SK-N-SH (cell line): ENCODE results near the gene ROBO1. TPM values are rescaled to one million over a fixed set of nuclear protein-coding genes. Genes with fewer than 3 reads are reported as not detected.
A peak's percentile ranks its signal among the peaks of the same experiment; 100 is the strongest.

ENCODE experiments used
- CTCF ChIA-PET: fragments of 300-600, 350-600 bp; formaldehyde crosslinking; extraction: SDS; loops from one replicate; lab custom pipeline; 2021; lab: Yijun Ruan, JAX
- POLR2A ChIA-PET: fragments of 350-600 bp; sonication (Branson Sonifier 250); formaldehyde crosslinking; extraction: SDS; loops from one replicate; lab custom pipeline; 2020; ENCODE audit warnings: antibody characterized with exemption, inconsistent platforms; lab: Yijun Ruan, JAX
- DNase-seq: peaks from one replicate; pipeline ENCODE4 v3.0.0; 2012
- H2AFZ ChIP-seq: fragments of 200-600 bp; sonication (generic); 2 replicates; pipeline ENCODE4 v1.8.1; 2016; ENCODE audit warnings: antibody characterized with exemption, mild to moderate bottlenecking, low read depth
- H3F3A ChIP-seq: fragments of 200-600 bp; sonication (generic); replicated peaks from 2 replicates; pipeline ENCODE3; 2016; ENCODE audit warnings: antibody characterized with exemption, mild to moderate bottlenecking; ENCODE audit not compliant: insufficient read depth
- H3K27ac ChIP-seq, 2 experiments: fragments of 200-500 bp in 1 of 2; fragments of 200-600 bp in 1 of 2; sonication (Bioruptor generic) in 1 of 2; sonication (generic), shearing (Covaris generic) in 1 of 2; 2 replicates each; pipeline versions ENCODE4 v1.5.1 to v1.6.1; 2014 to 2016; ENCODE audit warnings: low read depth in 2 of 2, inconsistent platforms in 1 of 2, low read length in 1 of 2, mild to moderate bottlenecking in 1 of 2, mixed read lengths in 1 of 2
- H3K27me3 ChIP-seq: fragments of 200-600 bp; sonication (generic), shearing (Covaris generic); 2 replicates; pipeline ENCODE4 v1.6.1; 2016; ENCODE audit warnings: mixed run types; ENCODE audit not compliant: insufficient read depth
- H3K36me3 ChIP-seq, 2 experiments: fragments of 200-500 bp in 1 of 2; fragments of 200-600 bp in 1 of 2; sonication (Bioruptor generic) in 1 of 2; sonication (generic) in 1 of 2; replicated peaks in 1 of 2; 2 replicates each; pipeline versions ENCODE3 to v1.5.1; 2014 to 2016; ENCODE audit warnings: low read length in 1 of 2, mild to moderate bottlenecking in 1 of 2; ENCODE audit not compliant: insufficient read depth in 2 of 2, control insufficient read depth in 1 of 2
- H3K4me1 ChIP-seq, 2 experiments: fragments of 200-500 bp in 1 of 2; fragments of 200-600 bp in 1 of 2; sonication (Bioruptor generic) in 1 of 2; sonication (generic), shearing (Covaris generic) in 1 of 2; 2 replicates each; pipeline versions ENCODE4 v1.5.1 to v1.6.1; 2014 to 2016; ENCODE audit warnings: low read depth in 1 of 2, low read length in 1 of 2, mixed run types in 1 of 2; ENCODE audit not compliant: insufficient read depth in 2 of 2, control insufficient read depth in 1 of 2
- H3K4me2 ChIP-seq: fragments of 200-600 bp; sonication (generic), shearing (Covaris generic); 2 replicates; pipeline ENCODE4 v1.6.1; 2017; ENCODE audit warnings: mixed run types
- H3K4me3 ChIP-seq, 2 experiments: fragments of 200-500 bp in 1 of 2; fragments of 200-600 bp in 1 of 2; sonication (Bioruptor generic) in 1 of 2; sonication (generic), shearing (Covaris generic) in 1 of 2; 2 replicates each; pipeline versions ENCODE4 v1.5.1 to v1.8.1; 2014 to 2016; ENCODE audit warnings: low read depth in 2 of 2, inconsistent platforms in 1 of 2, low read length in 1 of 2, mild to moderate bottlenecking in 1 of 2, mixed read lengths in 1 of 2, moderate library complexity in 1 of 2
- H3K79me2 ChIP-seq: fragments of 200-600 bp; sonication (generic); 2 replicates; pipeline ENCODE4 v1.8.1; 2017; ENCODE audit warnings: mild to moderate bottlenecking; ENCODE audit not compliant: insufficient read depth
- H3K9ac ChIP-seq: fragments of 200-600 bp; sonication (generic); 2 replicates; pipeline ENCODE4 v1.6.1; 2017; ENCODE audit warnings: mixed run types
- H3K9me2 ChIP-seq: fragments of 200-600 bp; sonication (generic); 2 replicates; pipeline ENCODE4 v1.6.1; 2017; ENCODE audit warnings: mixed run types
- H3K9me3 ChIP-seq: fragments of 200-600 bp; sonication (generic); 2 replicates; pipeline ENCODE4 v1.6.1; 2017; ENCODE audit warnings: mixed run types, mild to moderate bottlenecking, moderate library complexity
- H4K20me1 ChIP-seq: fragments of 200-600 bp; sonication (generic); 2 replicates; pipeline ENCODE4 v1.6.1; 2017; ENCODE audit warnings: mild to moderate bottlenecking, mixed run types; ENCODE audit not compliant: insufficient read depth
- CTCF ChIP-seq: fragments of 200-600 bp; sonication (generic); IDR thresholded peaks from 2 replicates; pipeline ENCODE4 v1.6.1; 2017; ENCODE audit warnings: antibody characterized with exemption, mild to moderate bottlenecking, moderate library complexity
- FOXM1 ChIP-seq: IDR thresholded peaks from 2 replicates; pipeline ENCODE4 v1.4.0; 2012; ENCODE audit warnings: low read depth, mild to moderate bottlenecking
- GATA2 ChIP-seq: sonication (generic); formaldehyde crosslinking; IDR thresholded peaks from 2 replicates; pipeline ENCODE4 v1.5.0; 2020; ENCODE audit warnings: mild to moderate bottlenecking, missing genetic modification reagents
- MAX ChIP-seq: IDR thresholded peaks from 2 replicates; pipeline ENCODE4 v1.4.0; 2012; ENCODE audit warnings: low read depth
- MXI1 ChIP-seq: IDR thresholded peaks from 2 replicates; pipeline ENCODE4 v1.6.1; 2012; ENCODE audit warnings: mild to moderate bottlenecking, low read depth, low read length, improper control_type of control experiment
- NRF1 ChIP-seq: IDR thresholded peaks from 2 replicates; pipeline ENCODE4 v1.6.1; 2012; ENCODE audit warnings: low read depth, mild to moderate bottlenecking, low read length
- RAD21 ChIP-seq: IDR thresholded peaks from 2 replicates; pipeline ENCODE4 v1.6.1; 2012; ENCODE audit warnings: mild to moderate bottlenecking, low read length
- RFX5 ChIP-seq: IDR thresholded peaks from 2 replicates; pipeline ENCODE4 v1.6.1; 2012; ENCODE audit warnings: mild to moderate bottlenecking, improper control_type of control experiment, low read length
- RXRA ChIP-seq: IDR thresholded peaks from 2 replicates; pipeline ENCODE4 v1.4.0; 2012; ENCODE audit warnings: low read depth, mild to moderate bottlenecking, borderline replicate concordance
- SMC3 ChIP-seq: IDR thresholded peaks from 2 replicates; pipeline ENCODE4 v1.6.1; 2012; ENCODE audit warnings: low read depth, low read length, improper control_type of control experiment
- TAF1 ChIP-seq: IDR thresholded peaks from 2 replicates; pipeline ENCODE4 v1.6.1; 2012; ENCODE audit warnings: low read depth, mild to moderate bottlenecking, low read length, moderate library complexity, borderline replicate concordance
- polyA plus RNA-seq, 3 experiments: library from polyadenylated mRNA; depleted of rRNA; stranded (reverse); fragments of >200 nt; gene quantifications; 2 replicates each; pipeline ENCODE4 v1.2.3, GENCODE V29; 2012
- TF ChIP-seq, protein P1 (sequence below): IDR thresholded peaks from 2 replicates; pipeline ENCODE4 v1.6.1; 2012; ENCODE audit warnings: mild to moderate bottlenecking, low read depth, low read length, moderate library complexity
- TF ChIP-seq, protein P2 (sequence below): IDR thresholded peaks from 2 replicates; pipeline ENCODE4 v1.4.0; 2012; ENCODE audit warnings: low read depth, borderline replicate concordance

The ROBO1 gene
- polyA plus RNA-seq, 1 of the 3 experiments (the other 2 are of a cell fraction), result 22.7 TPM

DNA sequence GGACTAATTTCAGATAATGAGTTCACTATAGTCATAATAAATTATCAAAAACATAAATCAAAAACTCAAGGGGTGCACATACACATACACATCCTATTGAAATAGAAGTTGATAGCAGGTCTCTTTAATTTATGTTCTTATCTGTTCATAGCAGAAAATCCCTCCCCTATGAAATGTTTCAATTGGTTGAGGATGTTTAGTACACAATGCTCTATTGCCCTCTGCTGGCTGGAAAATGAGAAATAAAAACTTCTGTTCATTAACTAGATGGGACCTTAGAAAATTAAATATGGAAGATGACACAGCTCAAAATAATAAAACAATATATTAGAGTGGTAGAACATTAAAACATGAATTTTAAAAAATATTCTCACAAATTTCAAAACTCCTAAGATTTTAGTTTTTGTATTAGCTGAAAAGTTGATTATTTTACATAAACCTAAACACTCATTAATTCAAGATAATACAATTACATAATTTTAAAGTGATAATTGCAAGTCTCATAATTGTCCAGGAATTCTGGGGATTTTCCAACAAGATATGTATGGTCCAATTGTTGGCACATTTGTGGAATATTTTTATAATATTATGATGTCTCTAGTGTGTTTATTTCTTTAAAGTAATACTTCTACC, 735.0 kb downstream of the ROBO1 start:
- Histone ChIP-seq H2AFZ (peak overlapping the region; percentile 71; the same call in 1 of the 2 replicates), H3K27ac (no peak overlapping the region), H3K27me3 (no peaks in the 10 kb centered on the region), H3K79me2 (no peaks in the 10 kb centered on the region), H3K4me2 (no peak overlapping the region), H3K4me3 (no peak overlapping the region; a peak in 1 of 4 replicates), H3F3A (no peaks in the 10 kb centered on the region), H3K4me1 (peaks cover 0 to 9% of the 10 kb centered on the region in 2 experiments; a peak in 2 of 4 replicates), H3K9ac (no peak overlapping the region), H4K20me1 (no peaks in the 10 kb centered on the region), H3K36me3 (no peaks in the 10 kb centered on the region), H3K9me3 (no peaks in the 10 kb centered on the region; the same call in 1 of the 2 replicates), H3K9me2 (no peaks in the 10 kb centered on the region)
- TF ChIP-seq NRF1 (no peak), RAD21 (peak; percentile 92), CTCF (peak; percentile 83), GATA2 (CRISPR knock-in tag) (no peak), SMC3 (peak; percentile 80), RXRA (no peak)
- TF ChIP-seq, protein P1, sequence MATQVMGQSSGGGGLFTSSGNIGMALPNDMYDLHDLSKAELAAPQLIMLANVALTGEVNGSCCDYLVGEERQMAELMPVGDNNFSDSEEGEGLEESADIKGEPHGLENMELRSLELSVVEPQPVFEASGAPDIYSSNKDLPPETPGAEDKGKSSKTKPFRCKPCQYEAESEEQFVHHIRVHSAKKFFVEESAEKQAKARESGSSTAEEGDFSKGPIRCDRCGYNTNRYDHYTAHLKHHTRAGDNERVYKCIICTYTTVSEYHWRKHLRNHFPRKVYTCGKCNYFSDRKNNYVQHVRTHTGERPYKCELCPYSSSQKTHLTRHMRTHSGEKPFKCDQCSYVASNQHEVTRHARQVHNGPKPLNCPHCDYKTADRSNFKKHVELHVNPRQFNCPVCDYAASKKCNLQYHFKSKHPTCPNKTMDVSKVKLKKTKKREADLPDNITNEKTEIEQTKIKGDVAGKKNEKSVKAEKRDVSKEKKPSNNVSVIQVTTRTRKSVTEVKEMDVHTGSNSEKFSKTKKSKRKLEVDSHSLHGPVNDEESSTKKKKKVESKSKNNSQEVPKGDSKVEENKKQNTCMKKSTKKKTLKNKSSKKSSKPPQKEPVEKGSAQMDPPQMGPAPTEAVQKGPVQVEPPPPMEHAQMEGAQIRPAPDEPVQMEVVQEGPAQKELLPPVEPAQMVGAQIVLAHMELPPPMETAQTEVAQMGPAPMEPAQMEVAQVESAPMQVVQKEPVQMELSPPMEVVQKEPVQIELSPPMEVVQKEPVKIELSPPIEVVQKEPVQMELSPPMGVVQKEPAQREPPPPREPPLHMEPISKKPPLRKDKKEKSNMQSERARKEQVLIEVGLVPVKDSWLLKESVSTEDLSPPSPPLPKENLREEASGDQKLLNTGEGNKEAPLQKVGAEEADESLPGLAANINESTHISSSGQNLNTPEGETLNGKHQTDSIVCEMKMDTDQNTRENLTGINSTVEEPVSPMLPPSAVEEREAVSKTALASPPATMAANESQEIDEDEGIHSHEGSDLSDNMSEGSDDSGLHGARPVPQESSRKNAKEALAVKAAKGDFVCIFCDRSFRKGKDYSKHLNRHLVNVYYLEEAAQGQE, result no peak
- peak; percentile 51 for DNase-seq
- CTCF ChIA-PET, result interaction anchor here (0.6 to 4.7 kb wide), 32 partner anchors 8 to 577 kb away, joined by 3 to 54 read pairs (median 4); no protein-coding TSS in a partner anchor
- POLR2A ChIA-PET, result no interaction called here

DNA sequence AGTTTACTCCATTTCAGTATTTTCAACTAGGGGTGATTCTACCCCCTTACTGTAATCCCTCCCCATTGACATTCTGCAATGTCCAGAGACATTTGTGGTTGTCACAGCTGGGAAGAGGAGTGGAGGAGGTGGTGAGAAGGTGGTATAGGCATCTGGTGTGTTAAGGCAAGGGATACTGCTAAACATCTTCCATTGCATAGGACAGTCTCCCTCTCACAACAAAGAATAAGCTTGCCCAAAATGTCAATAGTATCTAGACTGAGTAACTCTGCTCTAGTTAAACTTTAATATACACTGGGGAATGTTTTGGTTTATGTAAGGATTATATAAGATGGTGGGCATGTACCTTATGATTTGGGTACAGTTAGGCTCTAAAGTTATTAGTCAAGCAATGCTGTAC, 737.6 kb downstream of the ROBO1 start:
- Histone ChIP-seq H3K4me2 (no peak overlapping the region), H3K9me3 (no peaks in the 10 kb centered on the region; the same call in 1 of the 2 replicates), H3K79me2 (no peaks in the 10 kb centered on the region), H3K27ac (no peak overlapping the region), H3F3A (no peaks in the 10 kb centered on the region), H3K9ac (no peak overlapping the region), H2AFZ (no peak overlapping the region), H3K9me2 (no peaks in the 10 kb centered on the region), H3K27me3 (no peaks in the 10 kb centered on the region), H3K4me3 (no peak overlapping the region)
- CTCF ChIA-PET, result interaction anchor here (1.9 to 4.7 kb wide), 3 partner anchors 41 to 384 kb away, joined by 5 to 54 read pairs (median 22); no protein-coding TSS in a partner anchor
- POLR2A ChIA-PET, result no interaction called here
- TF ChIP-seq, protein P2, sequence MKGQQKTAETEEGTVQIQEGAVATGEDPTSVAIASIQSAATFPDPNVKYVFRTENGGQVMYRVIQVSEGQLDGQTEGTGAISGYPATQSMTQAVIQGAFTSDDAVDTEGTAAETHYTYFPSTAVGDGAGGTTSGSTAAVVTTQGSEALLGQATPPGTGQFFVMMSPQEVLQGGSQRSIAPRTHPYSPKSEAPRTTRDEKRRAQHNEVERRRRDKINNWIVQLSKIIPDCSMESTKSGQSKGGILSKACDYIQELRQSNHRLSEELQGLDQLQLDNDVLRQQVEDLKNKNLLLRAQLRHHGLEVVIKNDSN, result no peak
- TF ChIP-seq RXRA, result no peak
- no peak for TF ChIP-seq MAX
- TF ChIP-seq FOXM1, result no peak
- no peak for TF ChIP-seq RFX5
- TF ChIP-seq TAF1, result no peak
- no peak for TF ChIP-seq MXI1
- TF ChIP-seq, all 33 proteins: peak for 0
- Histone ChIP-seq H3K4me1 (peaks cover 0 to 14% of the 10 kb centered on the region in 2 experiments; a peak in 2 of 4 replicates), H4K20me1 (no peaks in the 10 kb centered on the region), H3K36me3 (no peaks in the 10 kb centered on the region)
- DNase-seq, result no peak
